GM23248 (cell line): ENCODE data around the gene NSUN3.

ENCODE experiments used
- EZH2 ChIP-seq: fragments of 200-600 bp; sonication (generic); IDR thresholded peaks from 2 replicates; pipeline ENCODE4 v1.6.1; 2018; ENCODE audit warnings: antibody characterized with exemption, mild to moderate bottlenecking; ENCODE audit not compliant: insufficient read depth, poor library complexity, severe bottlenecking
- EZH2phosphoT487 ChIP-seq: fragments of 200-600 bp; sonication (generic); IDR thresholded peaks from 2 replicates; pipeline ENCODE4 v1.6.1; 2018; ENCODE audit warnings: antibody characterized with exemption, moderate library complexity, mild to moderate bottlenecking, low read depth; ENCODE audit not compliant: insufficient read depth

DNA sequence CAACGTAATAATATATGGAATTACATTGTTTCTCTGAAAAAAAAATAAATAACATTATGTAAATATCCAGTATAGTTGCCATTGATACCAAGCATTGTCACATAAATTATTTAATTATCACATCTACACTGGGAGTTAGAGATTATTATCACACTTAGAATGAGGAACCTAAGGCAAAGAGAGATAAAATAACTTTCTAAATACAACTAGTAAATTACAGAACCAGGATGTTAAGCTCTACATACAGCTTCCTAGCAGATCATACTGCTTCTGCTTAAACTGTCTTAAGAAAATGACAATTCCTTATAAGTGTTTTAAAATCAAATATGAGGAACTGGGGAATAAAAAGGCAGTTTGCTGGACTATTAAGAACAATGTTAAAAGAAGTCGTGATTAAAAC is 104.5 kb downstream of the NSUN3 start:
- TF ChIP-seq EZH2: no peak
- no peak for TF ChIP-seq EZH2phosphoT487
